SK-N-SH (cell line): ENCODE results near the gene PSMD1.

Experiments used
- CHD2 ChIP-seq: fragments of 150-350 bp; IDR thresholded peaks from 2 replicates; pipeline ENCODE4 v1.6.1; 2018; ENCODE audit warnings: low read length; ENCODE audit not compliant: partially characterized antibody
- CTCF ChIP-seq: fragments of 200-600 bp; sonication (generic); IDR thresholded peaks from 2 replicates; pipeline ENCODE4 v1.6.1; 2017; ENCODE audit warnings: antibody characterized with exemption, mild to moderate bottlenecking, moderate library complexity
- EZH2phosphoT487 ChIP-seq: fragments of 200-600 bp; sonication (generic); IDR thresholded peaks from 2 replicates; pipeline ENCODE4 v1.6.1; 2017; ENCODE audit warnings: low read depth, mixed run types, mild to moderate bottlenecking, antibody characterized with exemption, moderate library complexity, borderline replicate concordance
- GATA2 ChIP-seq: sonication (generic); formaldehyde crosslinking; IDR thresholded peaks from 2 replicates; pipeline ENCODE4 v1.5.0; 2020; ENCODE audit warnings: mild to moderate bottlenecking, missing genetic modification reagents
- POLR2AphosphoS5 ChIP-seq: IDR thresholded peaks from 2 replicates; pipeline ENCODE4 v1.6.1; 2012; ENCODE audit warnings: low read depth, low read length

- TF ChIP-seq GATA2 (CRISPR knock-in tag) (no peak), CHD2 (no peak), CTCF (no peak), POLR2AphosphoS5 (no peak), EZH2phosphoT487 (no peak)
Observed at GRCh38 chr2:231197706-231198290, 141.1 kb downstream of the PSMD1 start.
